HG02870 (cell line): ENCODE measurements around the gene RPL27.
"Not testable (repeated sequence)": the region's sequence is repeated elsewhere in the genome, so short reads cannot be mapped to it uniquely, and the experiment has no call there.

ENCODE experiments used
- ATAC-seq: cut with Tn5 transposase; IDR thresholded peaks from one replicate; pipeline ENCODE4 v1.9.1; 2021; ENCODE audit warnings: mild to moderate bottlenecking, moderate library complexity; ENCODE audit not compliant: unreplicated experiment

Gene RPL27

DNA sequence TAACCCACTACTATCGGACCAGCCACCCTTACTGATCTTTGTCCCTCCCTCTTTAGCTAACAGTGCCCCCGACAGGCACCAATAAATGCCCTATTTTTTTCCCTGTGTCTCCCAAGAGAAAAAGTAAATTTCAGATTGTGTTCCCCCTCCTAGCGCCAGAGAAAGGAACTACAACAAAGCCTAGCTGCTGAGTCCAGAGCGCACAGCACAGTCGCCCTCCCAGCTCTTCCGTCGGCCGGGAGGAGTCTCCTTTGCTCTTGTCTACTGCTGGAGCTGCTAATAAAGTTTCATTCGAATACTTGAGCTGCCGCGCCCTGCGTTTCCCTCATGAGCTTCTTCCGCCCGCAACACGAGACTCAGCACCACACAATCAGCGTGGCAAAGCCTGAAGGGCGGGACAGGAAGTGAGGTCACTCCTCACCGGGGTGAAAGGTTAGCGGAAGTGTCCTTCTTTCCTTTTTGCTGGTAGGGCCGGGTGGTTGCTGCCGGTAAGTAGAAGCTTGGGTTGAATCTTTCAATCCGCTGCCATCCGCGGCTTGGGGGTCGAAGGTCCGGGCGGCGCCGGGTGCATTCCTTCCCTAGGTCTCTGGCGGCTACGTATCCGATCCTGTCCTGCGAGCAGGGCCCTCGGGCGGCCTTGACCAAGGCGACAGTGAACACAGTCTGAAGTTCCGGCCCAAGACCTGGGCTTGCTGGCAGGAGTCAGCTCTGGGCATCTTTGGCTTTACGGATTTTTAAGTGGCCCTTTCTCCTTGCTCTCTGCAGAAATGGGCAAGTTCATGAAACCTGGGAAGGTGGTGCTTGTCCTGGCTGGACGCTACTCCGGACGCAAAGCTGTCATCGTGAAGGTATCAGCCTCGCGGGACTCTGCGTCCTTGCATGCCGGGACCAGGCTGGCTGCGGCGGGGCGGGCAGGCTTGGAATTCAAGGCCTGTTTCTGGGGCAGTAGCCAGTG, at the start of gene RPL27:
RPL27 (plus strand) TSS at position 436 of the 955 bp plus-strand sequence; CDS start at position 768, 332 bp downstream.
- ATAC-seq, result peak; percentile 93

DNA sequence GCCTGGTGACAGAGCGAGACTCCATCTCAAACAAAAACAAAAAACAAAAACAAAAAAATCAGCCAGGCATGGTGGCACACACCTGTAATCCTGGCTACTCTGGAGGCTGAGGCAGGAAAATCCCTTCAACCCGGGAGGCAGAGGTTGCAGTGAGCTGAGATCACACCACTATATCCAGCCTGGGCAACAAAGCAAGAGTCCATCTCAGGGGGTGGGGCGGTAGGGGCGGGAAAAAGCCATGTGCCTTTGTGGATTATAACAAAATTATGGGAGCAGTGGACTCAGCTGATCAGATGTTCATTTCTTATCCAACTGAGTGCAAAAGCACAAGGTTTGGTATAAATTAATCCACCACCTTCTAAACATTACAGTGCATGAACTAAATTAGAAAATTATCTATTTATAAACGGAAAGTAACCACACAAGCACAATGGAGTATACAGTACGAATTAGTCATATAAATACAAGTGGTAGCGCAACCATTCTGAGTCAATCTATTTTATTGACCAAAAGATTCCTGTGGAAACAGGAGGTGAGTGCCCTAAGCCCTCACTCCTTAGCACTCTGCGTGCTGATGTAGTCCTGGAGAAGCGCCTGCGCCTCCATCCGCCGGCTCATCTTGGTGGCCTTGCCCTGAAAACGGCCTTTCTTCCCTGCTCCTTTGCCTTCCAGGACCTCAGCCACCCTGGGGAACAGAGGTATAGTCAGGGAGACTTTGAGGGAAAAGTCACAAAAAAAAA, 48.0 kb upstream of the RPL27 start:
- no peak for ATAC-seq

DNA sequence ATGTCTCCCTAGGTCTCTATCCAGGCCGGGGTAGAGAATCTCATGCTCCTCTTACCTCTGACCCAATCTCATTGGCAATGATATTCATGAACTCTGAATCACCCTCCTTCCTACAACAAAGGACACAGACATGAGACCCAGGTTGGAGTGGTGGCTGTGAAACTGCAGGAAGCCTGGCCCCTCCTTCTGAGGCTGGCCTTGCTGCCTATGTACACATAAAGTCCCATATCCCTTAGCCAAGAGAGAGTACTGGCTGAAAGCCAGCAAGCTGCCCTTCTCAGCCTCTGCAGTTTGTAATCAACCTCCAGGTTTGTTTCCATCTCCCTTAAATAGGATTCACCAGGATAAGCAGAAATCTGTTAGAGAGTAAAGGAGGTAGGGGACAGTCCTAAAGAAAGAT, 44.5 kb upstream of the RPL27 start:
- ATAC-seq, result no peak

DNA sequence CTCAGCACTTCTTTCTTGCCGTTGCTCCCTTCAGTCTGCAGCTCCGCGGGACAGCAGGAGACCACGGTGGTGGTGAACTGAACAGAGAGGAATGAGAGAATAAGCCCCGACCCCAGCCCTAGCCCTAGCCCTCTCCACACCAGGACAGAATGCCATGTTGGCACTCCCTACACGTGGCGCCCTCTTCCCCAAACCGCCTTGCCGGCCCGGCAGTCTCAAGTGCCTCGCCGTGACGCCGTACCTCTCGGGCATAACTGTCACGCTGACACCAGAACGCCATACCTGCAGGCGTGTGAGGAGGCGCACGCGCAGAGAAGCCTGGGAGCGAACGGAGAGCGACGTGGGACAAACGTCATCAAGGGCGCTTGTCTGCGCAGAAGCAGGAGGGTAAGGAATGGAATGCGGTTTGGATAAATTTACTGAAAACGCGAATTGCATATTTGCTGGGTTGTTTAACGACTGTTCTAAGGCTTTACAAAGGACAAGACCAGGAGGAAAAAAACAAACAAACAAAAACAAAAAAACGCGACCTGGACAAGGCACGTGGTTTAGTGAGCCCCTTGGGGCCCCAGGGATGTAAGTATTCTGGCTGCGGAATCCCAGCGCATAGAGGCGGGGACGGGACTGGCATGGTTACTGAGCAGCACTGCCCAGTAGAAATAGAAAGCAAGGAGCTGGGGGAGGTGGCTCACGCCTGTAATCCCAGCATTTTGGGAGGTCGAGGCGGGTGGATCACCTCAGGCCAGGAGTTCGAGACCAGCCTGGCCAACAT, 33.9 kb upstream of the RPL27 start, which contains the start of gene AARSD1:
AARSD1 (minus strand) TSS at position 294 of the 772 bp plus-strand sequence; CDS start at position 280, 14 bp downstream.
- ATAC-seq, result peak; percentile 76

DNA sequence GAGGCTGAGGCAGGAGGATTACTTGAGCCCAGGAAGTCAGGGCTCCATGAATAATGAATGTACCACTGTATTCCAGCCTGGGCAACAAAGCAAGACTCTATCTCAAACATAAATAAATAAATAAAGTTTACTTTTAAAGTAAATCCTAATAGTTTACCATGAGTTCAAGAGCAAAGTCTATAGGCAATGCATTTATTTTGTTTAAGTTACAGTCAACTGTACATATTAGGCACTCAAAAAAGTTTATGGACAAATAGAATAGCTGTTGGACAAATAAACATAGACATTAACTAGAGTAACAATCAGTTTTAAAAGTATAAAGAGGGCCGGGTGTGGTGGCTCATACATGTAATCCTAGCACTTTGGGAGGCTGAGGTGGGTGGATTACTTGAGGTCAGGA, 30.3 kb upstream of the RPL27 start:
- ATAC-seq, result no peak

DNA sequence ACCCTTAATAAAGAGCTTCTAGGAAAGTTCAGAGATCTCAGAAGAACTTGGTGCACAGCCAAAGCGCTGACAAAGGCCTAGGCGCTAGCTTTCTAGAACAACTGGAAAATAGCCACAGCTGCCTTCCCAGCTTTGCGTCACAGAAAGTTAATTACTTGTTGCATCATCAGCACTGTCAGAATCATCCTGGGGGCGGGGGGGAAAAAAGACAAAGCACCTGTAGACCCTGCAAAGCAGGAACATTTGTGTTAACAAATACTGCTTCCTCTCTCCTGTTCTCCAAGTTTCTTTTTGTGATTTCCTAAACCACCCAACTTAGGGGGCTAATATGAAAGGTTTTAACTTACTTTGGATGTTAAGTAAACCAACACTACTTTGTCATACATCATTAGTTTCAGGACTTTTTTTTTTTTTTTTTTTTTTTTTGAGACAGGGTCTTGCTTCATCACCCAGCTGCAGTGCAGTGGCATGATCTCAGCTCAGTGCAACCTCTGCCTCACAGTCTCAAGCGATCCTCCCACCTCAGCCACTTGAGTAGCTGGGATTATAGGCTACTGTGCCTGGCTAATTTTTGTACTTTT, 29.1 kb upstream of the RPL27 start:
- no peak for ATAC-seq

DNA sequence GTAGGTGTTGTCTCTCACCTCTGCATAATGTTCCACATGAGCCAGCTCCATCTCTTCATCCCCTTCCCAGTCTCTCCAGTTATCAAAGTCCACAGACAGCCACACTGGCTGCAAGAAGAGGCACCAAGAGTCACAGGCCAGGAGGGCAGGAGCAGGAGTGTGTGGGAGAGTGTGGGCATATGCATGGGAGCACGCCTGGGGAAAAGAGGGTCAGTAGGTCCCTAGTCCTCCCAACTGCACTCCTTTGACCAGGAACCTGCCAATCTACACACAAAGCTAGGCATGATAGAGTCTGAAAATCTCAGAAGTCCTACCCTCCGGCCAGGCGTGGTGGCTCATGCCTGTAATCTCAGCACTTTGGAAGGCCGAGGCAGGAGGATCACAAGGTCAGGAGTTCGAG, 26.6 kb upstream of the RPL27 start:
- no peak for ATAC-seq

DNA sequence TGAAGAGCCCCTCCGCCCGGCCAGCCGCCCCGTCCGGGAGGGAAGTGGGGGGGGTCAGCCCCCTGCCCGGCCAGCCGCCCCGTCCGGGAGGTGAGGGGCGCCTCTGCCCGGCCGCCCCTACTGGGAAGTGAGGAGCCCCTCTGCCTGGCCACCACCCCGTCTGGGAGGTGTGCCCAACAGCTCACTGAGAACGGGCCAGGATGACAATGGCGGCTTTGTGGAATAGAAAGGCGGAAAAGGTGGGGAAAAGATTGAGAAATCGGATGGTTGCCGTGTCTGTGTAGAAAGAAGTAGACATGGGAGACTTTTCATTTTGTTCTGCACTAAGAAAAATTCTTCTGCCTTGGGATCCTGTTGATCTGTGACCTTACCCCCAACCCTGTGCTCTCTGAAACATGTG, 24.9 kb upstream of the RPL27 start:
- ATAC-seq, result not testable (repeated sequence)

DNA sequence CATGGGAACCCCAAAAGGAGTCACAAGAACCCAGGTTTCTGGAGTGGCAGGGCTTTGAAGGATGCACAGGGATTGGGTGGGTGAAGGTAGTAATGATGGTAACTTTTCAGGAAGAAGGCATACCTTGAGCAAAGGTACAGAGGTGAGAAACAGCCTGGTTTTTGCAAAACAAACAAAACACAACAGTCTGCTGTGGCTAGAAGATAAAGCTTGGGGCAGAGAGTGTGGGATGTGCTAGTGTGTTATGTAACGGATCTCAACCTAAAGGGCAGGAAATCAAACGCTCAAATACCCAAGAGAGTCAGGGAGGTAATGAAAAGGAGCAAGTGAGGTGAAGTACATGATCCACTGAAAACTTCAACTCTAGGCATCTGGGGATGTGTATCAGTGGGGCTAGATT, 23.0 kb upstream of the RPL27 start:
- no peak for ATAC-seq

DNA sequence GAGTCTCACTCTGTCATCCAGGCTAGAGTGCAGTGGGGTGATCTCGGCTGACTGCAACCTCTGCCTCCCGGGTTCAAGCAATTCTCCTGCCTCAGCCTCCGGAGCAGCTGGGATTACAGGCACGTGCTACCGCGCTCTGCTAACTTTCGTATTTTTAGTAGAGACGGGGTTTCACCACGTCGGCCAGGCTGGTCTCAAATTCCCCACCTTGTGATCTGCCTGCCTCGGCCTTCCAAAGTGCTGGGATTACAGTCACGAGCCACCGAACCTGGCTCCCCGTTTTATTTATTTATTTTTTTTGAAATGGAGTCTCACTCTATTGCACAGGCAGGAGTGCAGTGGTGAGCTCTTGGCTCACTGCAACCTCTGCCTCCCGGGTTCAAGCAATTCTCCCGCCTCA, 22.5 kb upstream of the RPL27 start:
- ATAC-seq, result not testable (repeated sequence)

DNA sequence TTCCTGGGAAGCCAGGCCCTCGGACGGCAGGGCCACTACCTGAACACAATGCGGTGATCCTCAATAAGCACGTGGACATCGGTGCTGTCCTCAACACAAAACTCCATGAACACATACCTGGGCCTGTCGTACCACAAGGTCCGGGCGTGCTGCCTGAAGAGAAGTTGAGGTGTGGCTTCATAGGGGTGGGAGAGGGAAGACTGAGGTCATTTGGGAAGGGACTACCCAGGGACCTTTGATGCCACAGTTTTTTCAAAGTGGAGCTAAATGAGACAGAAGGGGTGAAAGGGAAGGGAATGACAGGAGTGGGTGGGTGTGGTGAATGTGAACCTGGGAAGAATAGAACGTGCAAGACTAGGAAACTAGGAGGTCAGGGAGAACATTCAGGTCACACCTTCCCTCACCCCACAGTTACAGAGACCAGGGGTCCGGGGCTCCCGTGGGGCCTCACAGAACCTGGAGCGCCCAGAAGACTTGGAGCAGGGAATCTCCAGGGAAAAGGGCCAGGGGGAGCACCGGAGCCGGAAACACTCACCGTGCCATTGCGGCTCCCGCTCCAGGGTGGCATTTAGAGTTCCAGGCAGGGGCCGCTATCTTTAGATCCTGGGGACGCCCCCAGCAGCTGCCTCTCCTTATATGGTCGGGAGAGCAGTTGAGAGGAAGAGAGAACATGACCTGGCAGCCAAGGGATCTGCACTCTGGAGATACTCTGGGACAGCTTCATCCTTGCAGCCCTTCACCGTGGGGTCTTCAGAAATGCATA, 18.5 kb upstream of the RPL27 start, which contains the start of gene PTGES3L:
PTGES3L (minus strand) TSS at position 570 of the 763 bp plus-strand sequence; CDS start at position 543, 27 bp downstream.
- ATAC-seq, result no peak

DNA sequence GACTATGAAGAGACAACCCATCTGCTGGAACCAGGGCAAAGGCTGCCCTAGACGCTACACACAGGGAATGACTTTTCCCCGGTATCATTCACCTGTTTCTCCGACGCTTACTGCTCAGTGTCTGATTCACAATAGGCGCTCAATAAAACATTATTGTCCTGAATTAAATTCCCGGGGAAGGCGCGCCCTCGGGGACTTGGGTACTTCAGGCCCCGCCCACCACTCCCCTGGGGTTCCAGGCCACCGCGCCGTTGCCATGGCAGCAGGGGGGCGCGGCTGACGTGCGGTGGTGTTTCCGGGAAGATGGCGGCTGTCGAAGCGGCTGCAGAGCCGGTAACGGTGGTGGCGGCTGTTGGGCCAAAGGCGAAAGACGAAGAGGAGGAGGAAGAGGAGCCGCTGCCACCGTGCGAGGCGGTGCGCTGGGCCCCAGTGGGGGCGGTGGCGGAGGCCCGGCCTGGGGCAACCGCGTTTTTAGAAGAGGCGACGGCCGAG, 17.9 kb upstream of the RPL27 start, which contains the start of gene RUNDC1:
RUNDC1 (plus strand) TSS at position 292 of the 492 bp plus-strand sequence; CDS start at position 304, 12 bp downstream.
- peak; percentile 54 for ATAC-seq

DNA sequence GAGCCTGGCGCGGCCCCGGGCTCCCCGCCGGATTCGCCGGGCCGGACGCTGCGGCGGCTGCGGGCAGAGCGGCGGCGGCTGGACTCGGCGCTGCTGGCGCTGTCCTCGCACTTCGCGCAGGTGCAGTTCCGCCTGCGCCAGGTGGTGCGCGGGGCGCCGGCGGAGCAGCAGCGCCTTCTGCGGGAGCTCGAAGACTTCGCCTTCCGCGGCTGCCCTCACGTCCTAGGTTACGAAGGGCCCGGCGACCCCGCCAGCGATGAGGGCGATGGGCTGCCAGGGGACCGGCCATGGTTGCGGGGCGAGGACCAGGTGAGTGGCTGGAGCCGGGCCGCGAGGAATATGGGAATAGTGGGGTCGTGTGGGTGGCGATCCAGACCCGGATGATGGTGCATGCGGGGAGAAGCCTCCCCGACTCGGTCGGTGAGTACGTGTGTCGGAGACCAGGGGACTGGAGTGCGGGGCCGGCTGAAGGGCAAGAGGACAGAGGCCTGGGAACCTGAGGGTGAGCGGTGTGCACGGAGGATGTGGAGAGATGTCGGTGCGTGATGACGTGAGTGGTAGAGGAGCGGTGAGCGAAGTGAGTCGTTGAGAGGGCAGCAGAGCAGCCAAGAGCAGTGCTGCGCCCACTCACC, 17.3 kb upstream of the RPL27 start:
- peak; percentile 30 for ATAC-seq

DNA sequence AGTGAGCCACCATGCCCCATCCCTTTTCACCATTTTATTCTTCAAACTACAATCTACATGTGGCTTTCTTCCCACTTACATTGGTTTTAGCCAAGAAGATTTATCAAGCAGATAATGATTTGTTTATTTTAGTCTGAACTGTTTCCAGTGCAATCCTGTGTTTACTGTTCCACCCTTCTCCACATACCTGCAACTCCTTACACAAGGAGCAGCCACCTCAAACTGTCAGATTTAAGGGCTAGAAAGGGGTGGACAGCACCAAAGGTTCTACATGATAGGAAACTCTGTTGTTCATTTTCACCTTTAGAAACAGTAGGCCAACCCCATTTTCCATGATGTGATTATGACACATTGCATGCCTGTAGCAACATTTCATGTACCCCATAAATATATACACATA, 16.0 kb upstream of the RPL27 start:
- no peak for ATAC-seq

DNA sequence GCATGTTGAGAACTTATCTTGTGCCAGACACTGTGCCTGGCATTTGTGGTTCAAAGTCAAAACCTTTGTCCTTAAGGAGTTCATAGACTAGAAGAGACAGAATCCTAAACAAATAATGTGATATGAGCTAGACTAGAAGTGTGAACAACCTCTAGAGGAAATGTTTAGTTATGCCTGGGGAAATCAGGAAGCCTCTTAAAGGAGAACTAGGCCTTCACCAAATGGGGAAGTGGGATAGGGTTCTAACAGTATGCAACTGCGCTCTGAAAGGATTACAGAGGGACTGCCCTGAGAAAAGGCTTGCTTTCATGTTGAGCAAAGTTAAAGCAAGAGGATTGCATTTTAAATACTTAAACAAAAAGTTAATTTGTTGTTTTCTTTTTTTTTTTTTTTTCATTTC, 13.0 kb upstream of the RPL27 start:
- ATAC-seq, result peak; percentile 43

DNA sequence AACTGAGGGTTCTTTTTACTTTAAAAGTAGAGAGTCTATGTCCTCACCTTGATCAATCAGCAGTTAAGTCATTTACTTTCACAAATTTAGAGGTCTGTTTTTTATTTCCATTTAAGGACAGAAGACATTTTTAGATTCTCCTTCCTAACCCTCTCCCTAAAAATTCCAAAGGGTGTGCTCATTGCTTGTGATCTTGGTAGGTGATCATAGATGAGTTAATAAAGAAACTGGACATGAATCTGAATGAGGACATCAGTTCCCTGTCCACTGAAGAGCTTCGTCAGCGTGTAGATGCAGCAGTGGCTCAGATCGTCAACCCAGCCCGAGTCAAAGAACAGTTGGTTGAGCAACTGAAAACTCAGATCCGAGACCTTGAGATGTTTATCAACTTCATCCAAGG, 9.1 kb upstream of the RPL27 start:
- no peak for ATAC-seq

DNA sequence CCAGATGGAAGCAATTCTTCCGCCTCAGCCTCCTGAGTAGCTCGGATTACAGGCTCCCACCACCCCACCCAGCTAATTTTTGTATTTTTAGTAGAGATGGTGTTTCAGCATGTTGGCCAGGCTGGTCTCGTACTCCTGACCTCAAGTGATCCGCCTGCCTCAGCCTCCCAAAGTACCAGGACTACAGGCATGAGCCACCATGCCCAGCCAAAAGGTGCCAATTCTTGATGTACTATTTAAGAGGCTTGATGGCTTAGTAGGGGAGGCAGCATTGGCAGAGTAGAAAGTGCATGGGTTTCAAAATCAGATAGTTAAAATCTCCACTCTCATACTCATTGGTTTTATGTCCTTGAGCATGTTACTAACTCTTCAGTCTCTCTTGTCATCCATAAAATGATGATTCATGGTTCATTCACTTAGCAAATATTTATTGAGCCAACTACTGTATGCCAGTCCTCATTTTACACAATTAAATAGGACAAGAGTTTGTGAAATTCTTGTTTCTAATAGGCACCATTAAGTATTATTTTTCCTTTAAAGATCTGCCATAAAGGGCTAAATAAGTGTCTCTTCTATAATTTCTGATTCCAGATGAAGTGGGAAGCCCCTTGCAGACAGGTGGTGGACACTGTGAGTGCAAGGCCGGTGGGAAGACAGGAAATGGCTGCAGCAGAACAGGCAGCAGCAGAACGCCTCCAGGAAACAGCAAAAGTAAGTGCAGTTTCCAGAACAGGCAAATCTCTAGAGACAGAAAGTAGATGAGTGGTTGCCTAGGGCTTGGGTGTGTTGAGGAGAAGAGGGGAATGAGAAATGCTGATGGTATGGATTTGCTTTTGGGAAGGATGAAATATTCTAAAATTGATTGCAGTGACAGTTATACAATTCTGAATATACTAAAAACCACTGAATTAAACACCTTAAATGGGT, 8.2 kb upstream of the RPL27 start:
- no peak for ATAC-seq

DNA sequence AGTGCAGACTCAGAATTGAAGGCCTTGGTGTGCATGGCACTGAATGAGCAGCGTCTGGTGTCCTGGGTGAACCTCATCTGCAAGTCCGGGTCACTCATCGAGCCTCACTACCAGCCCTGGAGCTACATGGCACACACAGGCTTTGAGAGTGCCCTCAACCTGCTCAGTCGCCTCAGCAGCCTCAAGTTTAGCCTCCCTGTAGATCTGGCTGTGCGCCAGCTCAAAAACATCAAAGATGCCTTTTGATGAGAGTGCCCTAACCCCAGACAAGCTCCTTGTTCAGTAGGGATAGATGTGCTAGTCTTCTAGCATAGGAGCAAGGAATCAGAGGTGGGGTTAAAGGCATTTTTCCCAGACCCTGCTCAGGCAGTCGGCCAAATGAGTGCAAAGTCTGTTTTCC, 6.7 kb upstream of the RPL27 start:
- ATAC-seq, result no peak
